T-helper 1 cell treated with Interleukin-12 subunit alpha and Interleukin-12 subunit beta and Interleukin-4 antibody, amounts not matched to agents 30 ng/mL and 1 ng/mL, for 36 hours (primary cell): ENCODE results near the gene KRT13. TPM values are rescaled to one million over a fixed set of nuclear protein-coding genes. Genes with fewer than 3 reads are reported as not detected.
"Not testable (repeated sequence)": the region's sequence is repeated elsewhere in the genome, so short reads cannot be mapped to it uniquely, and the experiment has no call there.

Source experiments
- intact Hi-C: fragments of 100-400 bp; cut with micrococcal nuclease; formaldehyde crosslinking; loops from one replicate; pipeline ENCODE4 v1.15.1; 2024
- total RNA-seq: library from RNA; stranded (reverse); gene quantifications from 2 replicates; pipeline ENCODE4 v1.2.3, GENCODE V29; 2022

KRT13 gene
- not detected in 2 replicates for total RNA-seq

- intact Hi-C loops: no loop called here
Observed at GRCh38 chr17:41505007-41505808, at the start of gene KRT13. TSS of gene KRT13 (minus strand) at chr17:41505612. CDS start at chr17:41505550, 62 bp downstream.

- intact Hi-C loops: no loop called here
Observed at GRCh38 chr17:41553987-41554680, 48.7 kb upstream of the KRT13 start.

- intact Hi-C loops: no loop called here
Observed at GRCh38 chr17:41553176-41553575, 47.8 kb upstream of the KRT13 start.

GRCh38 chr17:41552455-41552854 lies 47.0 kb upstream of the KRT13 start:
- intact Hi-C loops: no loop called here

- intact Hi-C loops: no loop called here
Observed at GRCh38 chr17:41551365-41551764, 46.0 kb upstream of the KRT13 start.

- intact Hi-C loops: loop anchor here (1.0 to 2.0 kb wide), 7 partner anchors 30 to 747 kb away; no protein-coding TSS in a partner anchor
Observed at GRCh38 chr17:41549596-41550039, 44.2 kb upstream of the KRT13 start.

GRCh38 chr17:41548844-41549595 lies 43.6 kb upstream of the KRT13 start:
- intact Hi-C loops: loop anchor here (1.0 to 2.0 kb wide), 8 partner anchors 30 to 746 kb away; no protein-coding TSS in a partner anchor

GRCh38 chr17:41547921-41548843 lies 42.8 kb upstream of the KRT13 start:
- intact Hi-C loops: loop anchor here (1.0 to 2.0 kb wide), 2 partner anchors 639 to 745 kb away; no protein-coding TSS in a partner anchor

- intact Hi-C loops: no loop called here
Observed at GRCh38 chr17:41547378-41547841, 42.0 kb upstream of the KRT13 start.

GRCh38 chr17:41546819-41547218 lies 41.4 kb upstream of the KRT13 start:
- intact Hi-C loops: no loop called here

GRCh38 chr17:41545829-41546410 lies 40.5 kb upstream of the KRT13 start:
- intact Hi-C loops: no loop called here

GRCh38 chr17:41544935-41545334 lies 39.5 kb upstream of the KRT13 start:
- intact Hi-C loops: no loop called here

- intact Hi-C loops: no loop called here
Observed at GRCh38 chr17:41544491-41544892, 39.1 kb upstream of the KRT13 start.

- intact Hi-C loops: not testable (repeated sequence)
Observed at GRCh38 chr17:41542786-41543185, 37.4 kb upstream of the KRT13 start.

- intact Hi-C loops: no loop called here
Observed at GRCh38 chr17:41542357-41542756, 36.9 kb upstream of the KRT13 start.

- intact Hi-C loops: no loop called here
Observed at GRCh38 chr17:41540921-41541625, 35.7 kb upstream of the KRT13 start.

- intact Hi-C loops: no loop called here
Observed at GRCh38 chr17:41539979-41540701, 34.7 kb upstream of the KRT13 start.

- intact Hi-C loops: no loop called here
Observed at GRCh38 chr17:41539071-41539492, 33.7 kb upstream of the KRT13 start.

- intact Hi-C loops: no loop called here
Observed at GRCh38 chr17:41538565-41538991, 33.2 kb upstream of the KRT13 start.
